ENCODE data around the gene DLX5. TPM values are rescaled to one million over a fixed set of nuclear protein-coding genes. Genes with fewer than 3 reads are reported as not detected.

The DLX5 gene
- total RNA-seq, 1 donor from 2014 or later = 1.3 TPM

DNA sequence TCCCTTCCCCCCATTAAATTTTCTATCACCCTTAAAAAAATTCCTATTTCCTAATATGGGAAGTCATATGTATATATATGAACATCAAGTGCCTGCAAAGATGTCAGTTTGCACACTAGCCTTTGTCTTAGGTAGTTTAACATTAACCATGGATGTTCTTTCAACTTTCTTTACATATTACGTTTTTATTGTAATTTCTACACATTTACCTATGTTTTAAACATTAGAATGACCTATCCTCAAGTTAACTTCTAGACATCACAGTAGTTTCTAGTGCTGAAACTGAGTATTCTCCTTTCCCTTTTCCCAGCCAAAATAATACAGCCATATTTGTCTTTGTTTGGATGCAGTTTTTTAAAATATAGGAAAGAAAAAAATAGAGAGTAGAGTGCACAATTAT lies 13.5 kb downstream of the DLX5 start:
- peaks cover 14% of the 10 kb centered on the region for H3K9me3 Mint-ChIP-seq (ENCODE audit: unreplicated experiment)
- Histone ChIP-seq H4K20me1 (ENCODE audit: insufficient read depth, low read length) (no peaks in the 10 kb centered on the region), H2AFZ (ENCODE audit: low read depth, low read length) (no peak overlapping the region), H3K79me2 (ENCODE audit: insufficient read depth, low read length) (no peaks in the 10 kb centered on the region), H3K4me2 (ENCODE audit: low read length) (no peak overlapping the region), H3K4me3 (ENCODE audit: insufficient read depth, low read depth, low read length) (no peak overlapping the region), H3K9me3 (ENCODE audit: insufficient read depth, low read depth, low read length) (no peaks in the 10 kb centered on the region), H3K27me3 (ENCODE audit: insufficient read depth, low read length) (peaks cover 92% of the 10 kb centered on the region), H3K4me1 (ENCODE audit: insufficient read depth, low read length) (no peaks in the 10 kb centered on the region), H3K36me3 (ENCODE audit: insufficient read depth, low read length) (no peaks in the 10 kb centered on the region), H3K27ac (ENCODE audit: low read depth, low read length) (no peak overlapping the region), H3K9ac (ENCODE audit: low read length) (no peak overlapping the region)
- no peak for DNase-seq (ENCODE audit: low read depth)
- TF ChIP-seq CTCF (IDR thresholded peaks at IDR 0.05; ENCODE audit: insufficient read depth, low read depth, low read length) = no peak
- TF ChIP-seq EZH2 (IDR thresholded peaks at IDR 0.05; ENCODE audit: insufficient read depth, low read length) = no peak
- H3K4me1 Mint-ChIP-seq (ENCODE audit: low read depth, unreplicated experiment) = no peaks in the 10 kb centered on the region
- H3K4me3 Mint-ChIP-seq (ENCODE audit: unreplicated experiment) = no peak overlapping the region
- H3K27ac Mint-ChIP-seq (ENCODE audit: unreplicated experiment) = no peak overlapping the region
- FAIRE-seq = no peak
- peaks cover 92% of the 10 kb centered on the region for H3K27me3 Mint-ChIP-seq (ENCODE audit: low read depth, unreplicated experiment)
- no peaks in the 10 kb centered on the region for H3K36me3 Mint-ChIP-seq (ENCODE audit: low read depth, unreplicated experiment)

- FAIRE-seq (no peak), DNase-seq (ENCODE audit: low read depth) (no peak)
- no peaks in the 10 kb centered on the region for H3K79me2 ChIP-seq (ENCODE audit: insufficient read depth, low read length)
- peaks cover 86% of the 10 kb centered on the region for H3K27me3 ChIP-seq (ENCODE audit: insufficient read depth, low read length)
- no peaks in the 10 kb centered on the region for H3K4me1 Mint-ChIP-seq (ENCODE audit: low read depth, unreplicated experiment)
- H3K36me3 ChIP-seq (ENCODE audit: insufficient read depth, low read length) = no peaks in the 10 kb centered on the region
- TF ChIP-seq CTCF (IDR thresholded peaks at IDR 0.05; ENCODE audit: insufficient read depth, low read depth, low read length) = no peak
- TF ChIP-seq EZH2 (IDR thresholded peaks at IDR 0.05; ENCODE audit: insufficient read depth, low read length) = no peak
- H3K9me3 ChIP-seq (ENCODE audit: insufficient read depth, low read depth, low read length) = peaks cover 3% of the 10 kb centered on the region
- no peak overlapping the region for H3K4me3 Mint-ChIP-seq (ENCODE audit: unreplicated experiment)
- no peak overlapping the region for H3K27ac ChIP-seq (ENCODE audit: low read depth, low read length)
- no peaks in the 10 kb centered on the region for H3K36me3 Mint-ChIP-seq (ENCODE audit: low read depth, unreplicated experiment)
- no peak overlapping the region for H3K4me3 ChIP-seq (ENCODE audit: insufficient read depth, low read depth, low read length)
- no peak overlapping the region for H2AFZ ChIP-seq (ENCODE audit: low read depth, low read length)
- no peak overlapping the region for H3K4me2 ChIP-seq (ENCODE audit: low read length)
- peaks cover 13% of the 10 kb centered on the region for H3K9me3 Mint-ChIP-seq (ENCODE audit: unreplicated experiment)
- no peak overlapping the region for H3K27ac Mint-ChIP-seq (ENCODE audit: unreplicated experiment)
- peaks cover 89% of the 10 kb centered on the region for H3K27me3 Mint-ChIP-seq (ENCODE audit: low read depth, unreplicated experiment)
- H3K9ac ChIP-seq (ENCODE audit: low read length) = no peak overlapping the region
- no peaks in the 10 kb centered on the region for H3K4me1 ChIP-seq (ENCODE audit: insufficient read depth, low read length)
- no peaks in the 10 kb centered on the region for H4K20me1 ChIP-seq (ENCODE audit: insufficient read depth, low read length)
These were observed 14.6 kb downstream of the DLX5 start for GRCh38 chr7:97009753-97010732.

Measured in astrocyte (in vitro differentiated cells and primary cell).